NCI-H1436 treated with DMSO at 0.1 percent for 48 hours (cell line): ENCODE measurements around the gene KRT222.

Experiments used
- DNase-seq: peaks from one replicate; lab custom pipeline; 2025; lab: John Stamatoyannopoulos, UW

Gene KRT222

GRCh38 chr17:40651939-40652338 lies 13.0 kb downstream of the KRT222 start:
- no peak for DNase-seq

- DNase-seq: no peak
These were observed 16.5 kb downstream of the KRT222 start for GRCh38 chr17:40648384-40648968.

GRCh38 chr17:40647624-40648383 lies 17.2 kb downstream of the KRT222 start, which contains the start of gene SMARCE1:
SMARCE1 (minus strand) TSS chr17:40647818; CDS start chr17:40645802, 2,016 bp downstream.
- DNase-seq: no peak

GRCh38 chr17:40646791-40647623 lies 18.0 kb downstream of the KRT222 start:
- no peak for DNase-seq

GRCh38 chr17:40645943-40646342 lies 19.0 kb downstream of the KRT222 start:
- no peak for DNase-seq

- no peak for DNase-seq
These were observed 19.7 kb downstream of the KRT222 start for GRCh38 chr17:40645291-40645690.

GRCh38 chr17:40637931-40638330 lies 27.0 kb downstream of the KRT222 start:
- no peak for DNase-seq

- DNase-seq: no peak
These were observed 31.1 kb downstream of the KRT222 start for GRCh38 chr17:40633871-40634270.

- DNase-seq: no peak
These were observed 32.8 kb downstream of the KRT222 start for GRCh38 chr17:40632216-40632615.

- DNase-seq: no peak
These were observed 35.1 kb downstream of the KRT222 start for GRCh38 chr17:40629842-40630241.

- no peak for DNase-seq
These were observed 39.7 kb downstream of the KRT222 start for GRCh38 chr17:40625311-40625710.

- no peak for DNase-seq
These were observed 41.4 kb downstream of the KRT222 start for GRCh38 chr17:40623419-40624210.

GRCh38 chr17:40622509-40622928 lies 42.5 kb downstream of the KRT222 start:
- DNase-seq: no peak

- DNase-seq: no peak
These were observed 43.4 kb downstream of the KRT222 start for GRCh38 chr17:40621578-40621977.

- DNase-seq: no peak
These were observed 44.0 kb downstream of the KRT222 start for GRCh38 chr17:40621019-40621418.

GRCh38 chr17:40618754-40619625 lies 46.0 kb downstream of the KRT222 start:
- DNase-seq: no peak

- no peak for DNase-seq
These were observed 47.2 kb downstream of the KRT222 start for GRCh38 chr17:40617678-40618240.

- DNase-seq: no peak
These were observed 48.4 kb downstream of the KRT222 start for GRCh38 chr17:40616592-40616991.

GRCh38 chr17:40615841-40616476 lies 49.0 kb downstream of the KRT222 start:
- no peak for DNase-seq
